8988T (cell line): ENCODE results near the gene MPHOSPH10.
A peak's percentile ranks its signal among the peaks of the same experiment; 100 is the strongest.
"Not testable (repeated sequence)": the region's sequence is repeated elsewhere in the genome, so short reads cannot be mapped to it uniquely, and the experiment has no call there.

Source experiments
- DNase-seq: peaks from one replicate; pipeline ENCODE4 v3.0.0; 2011

MPHOSPH10 gene

GRCh38 chr2:71122387-71123298, 7.8 kb upstream of the MPHOSPH10 start:
- DNase-seq: no peak

GRCh38 chr2:71125506-71126294, 4.7 kb upstream of the MPHOSPH10 start:
- no peak for DNase-seq

- no peak for DNase-seq
These were observed 3.5 kb upstream of the MPHOSPH10 start for GRCh38 chr2:71126957-71127356.

- no peak for DNase-seq
These were observed 1.1 kb upstream of the MPHOSPH10 start for GRCh38 chr2:71129114-71129901.

GRCh38 chr2:71129902-71130151, 607 bp upstream of the MPHOSPH10 start:
- DNase-seq: no peak

- DNase-seq: no peak
These were observed 441 bp downstream of the MPHOSPH10 start for GRCh38 chr2:71130905-71131244.

- DNase-seq: not testable (repeated sequence)
These were observed 1.1 kb downstream of the MPHOSPH10 start for GRCh38 chr2:71131387-71132166.

GRCh38 chr2:71133603-71134002, 3.2 kb downstream of the MPHOSPH10 start:
- DNase-seq: no peak

- no peak for DNase-seq
These were observed 5.7 kb downstream of the MPHOSPH10 start for GRCh38 chr2:71136174-71136573.

- no peak for DNase-seq
These were observed 13.3 kb downstream of the MPHOSPH10 start for GRCh38 chr2:71143782-71144181.

GRCh38 chr2:71148506-71149063, 18.2 kb downstream of the MPHOSPH10 start:
- no peak for DNase-seq

- DNase-seq: no peak
These were observed 19.8 kb downstream of the MPHOSPH10 start for GRCh38 chr2:71150082-71150816.

GRCh38 chr2:71151620-71152019, 21.2 kb downstream of the MPHOSPH10 start:
- DNase-seq: no peak

- DNase-seq: no peak
These were observed 23.3 kb downstream of the MPHOSPH10 start for GRCh38 chr2:71153585-71154224.

GRCh38 chr2:71154279-71154678, 23.8 kb downstream of the MPHOSPH10 start:
- DNase-seq: no peak

- DNase-seq: peak; percentile 65
These were observed 24.4 kb downstream of the MPHOSPH10 start for GRCh38 chr2:71154798-71155197.

GRCh38 chr2:71155846-71156245, 25.4 kb downstream of the MPHOSPH10 start:
- DNase-seq: no peak

- no peak for DNase-seq
These were observed 26.1 kb downstream of the MPHOSPH10 start for GRCh38 chr2:71156573-71156972.

GRCh38 chr2:71157124-71157793, 26.8 kb downstream of the MPHOSPH10 start:
- DNase-seq: peak; percentile 53

GRCh38 chr2:71166812-71167211, 36.4 kb downstream of the MPHOSPH10 start:
- no peak for DNase-seq

- DNase-seq: no peak
These were observed 42.7 kb downstream of the MPHOSPH10 start for GRCh38 chr2:71173096-71173495.
